Activated naive CD4-positive, alpha-beta T cell treated with anti-CD3 and anti-CD28 coated beads, Interleukin-2, amount 10 ng/mL, durations not matched to agents 7 days and 5 days (primary cell): Measurements from ENCODE around the gene SCAI.
"Not testable (repeated sequence)": the region's sequence is repeated elsewhere in the genome, so short reads cannot be mapped to it uniquely, and the experiment has no call there.

Experiments
- CTCF ChIA-PET: fragments of 350-600 bp; sonication (Branson Sonifier 250); formaldehyde crosslinking; loops from one replicate; lab custom pipeline; 2021; ENCODE audit warnings: antibody characterized with exemption; lab: Charles Lee
- DNase-seq: peaks from one replicate; pipeline ENCODE4 v3.0.0-alpha.2; 2020
- H3K27ac Mint-ChIP-seq: one replicate; pipeline ENCODE4 v1.8.0; 2021; ENCODE audit warnings: mild to moderate bottlenecking, moderate library complexity, mixed read lengths
- H3K27me3 Mint-ChIP-seq: one replicate; pipeline ENCODE4 v1.8.0; 2021; ENCODE audit warnings: mild to moderate bottlenecking, mixed read lengths
- H3K36me3 Mint-ChIP-seq: one replicate; pipeline ENCODE4 v1.8.0; 2021; ENCODE audit warnings: mixed read lengths
- H3K4me1 Mint-ChIP-seq: one replicate; pipeline ENCODE4 v1.8.0; 2021; ENCODE audit warnings: mixed read lengths
- H3K4me3 Mint-ChIP-seq: one replicate; pipeline ENCODE4 v1.8.0; 2021; ENCODE audit warnings: mild to moderate bottlenecking, moderate library complexity, mixed read lengths
- H3K9me3 Mint-ChIP-seq: one replicate; pipeline ENCODE4 v1.8.0; 2021; ENCODE audit warnings: mixed read lengths

Gene SCAI

DNA sequence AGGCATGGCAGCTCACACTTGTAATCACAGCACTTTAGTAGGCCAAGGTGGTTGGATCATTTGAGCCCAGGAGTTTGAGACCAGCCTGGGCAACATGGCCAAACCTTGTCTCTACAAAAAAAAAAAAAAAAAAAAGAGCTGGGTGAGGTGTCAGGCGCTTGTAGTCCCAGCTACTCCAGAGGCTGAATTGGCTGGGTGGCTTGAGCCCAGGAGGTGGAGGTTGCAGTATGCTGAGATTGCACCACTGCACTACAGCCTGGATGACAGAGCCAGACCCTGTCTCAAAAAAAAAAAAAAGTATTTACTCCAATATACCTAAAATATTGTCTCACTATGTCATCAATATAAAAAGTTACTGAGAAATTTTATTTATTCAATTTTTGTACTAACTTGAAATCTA lies 2.8 kb downstream of the SCAI start:
- no peak overlapping the region for H3K27ac Mint-ChIP-seq
- no peak for DNase-seq
- CTCF ChIA-PET, result no interaction called here

DNA sequence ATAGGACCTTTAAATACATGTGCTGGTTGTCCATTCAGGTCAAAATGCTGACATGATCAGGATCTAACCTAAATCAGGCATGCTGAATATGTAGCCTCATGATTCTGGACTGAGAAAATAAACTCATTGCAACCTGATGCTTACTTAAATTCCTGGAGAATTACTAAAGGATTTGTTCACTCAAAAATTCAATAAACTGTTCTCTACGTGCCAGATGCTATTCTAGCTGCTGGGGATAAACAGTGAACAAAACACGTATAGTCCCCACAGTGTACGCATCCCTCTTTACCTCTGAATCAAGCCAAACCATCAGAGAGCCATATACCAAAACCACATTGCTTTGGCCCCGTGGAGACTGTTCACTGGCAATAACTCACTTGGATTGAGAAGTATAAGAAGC lies 6.1 kb downstream of the SCAI start:
- Mint-ChIP-seq H3K4me3 (no peak overlapping the region), H3K4me1 (peaks cover 33% of the 10 kb centered on the region), H3K27me3 (no peaks in the 10 kb centered on the region), H3K9me3 (peaks cover 11% of the 10 kb centered on the region), H3K36me3 (peaks cover 22% of the 10 kb centered on the region), H3K27ac (no peak overlapping the region)
- DNase-seq, result no peak
- CTCF ChIA-PET, result no interaction called here

More for the DNA sequence above, 2.8 kb downstream of the SCAI start:
- no peaks in the 10 kb centered on the region for H3K9me3 Mint-ChIP-seq
- H3K4me1 Mint-ChIP-seq, result peaks cover 35% of the 10 kb centered on the region
- no peaks in the 10 kb centered on the region for H3K27me3 Mint-ChIP-seq
- peaks cover 7% of the 10 kb centered on the region for H3K36me3 Mint-ChIP-seq
- H3K4me3 Mint-ChIP-seq, result no peak overlapping the region

DNA sequence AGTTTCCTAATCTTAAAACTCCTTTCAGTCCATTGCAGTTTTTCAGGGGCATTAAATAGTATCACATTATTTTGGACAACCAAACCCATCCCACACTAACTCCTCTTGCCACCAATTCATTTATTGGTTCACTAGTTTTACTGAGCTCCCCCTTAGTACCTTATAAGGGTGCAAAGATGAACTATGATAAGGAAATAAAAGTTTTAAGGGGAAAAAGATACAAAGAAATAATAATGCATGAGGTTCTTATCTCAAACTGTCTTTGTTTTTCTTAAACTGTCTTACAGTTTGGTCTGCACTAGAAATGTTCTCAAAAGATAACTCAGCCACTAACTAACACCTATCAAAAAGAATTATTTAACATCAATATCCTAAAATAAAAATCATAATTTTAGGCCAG lies 8.4 kb downstream of the SCAI start:
- H3K9me3 Mint-ChIP-seq, result peaks cover 11% of the 10 kb centered on the region
- H3K4me1 Mint-ChIP-seq, result peaks cover 28% of the 10 kb centered on the region
- H3K27ac Mint-ChIP-seq, result no peak overlapping the region
- H3K27me3 Mint-ChIP-seq, result no peaks in the 10 kb centered on the region
- CTCF ChIA-PET, result no interaction called here
- H3K36me3 Mint-ChIP-seq, result peaks cover 19% of the 10 kb centered on the region
- DNase-seq, result no peak
- H3K4me3 Mint-ChIP-seq, result no peak overlapping the region

DNA sequence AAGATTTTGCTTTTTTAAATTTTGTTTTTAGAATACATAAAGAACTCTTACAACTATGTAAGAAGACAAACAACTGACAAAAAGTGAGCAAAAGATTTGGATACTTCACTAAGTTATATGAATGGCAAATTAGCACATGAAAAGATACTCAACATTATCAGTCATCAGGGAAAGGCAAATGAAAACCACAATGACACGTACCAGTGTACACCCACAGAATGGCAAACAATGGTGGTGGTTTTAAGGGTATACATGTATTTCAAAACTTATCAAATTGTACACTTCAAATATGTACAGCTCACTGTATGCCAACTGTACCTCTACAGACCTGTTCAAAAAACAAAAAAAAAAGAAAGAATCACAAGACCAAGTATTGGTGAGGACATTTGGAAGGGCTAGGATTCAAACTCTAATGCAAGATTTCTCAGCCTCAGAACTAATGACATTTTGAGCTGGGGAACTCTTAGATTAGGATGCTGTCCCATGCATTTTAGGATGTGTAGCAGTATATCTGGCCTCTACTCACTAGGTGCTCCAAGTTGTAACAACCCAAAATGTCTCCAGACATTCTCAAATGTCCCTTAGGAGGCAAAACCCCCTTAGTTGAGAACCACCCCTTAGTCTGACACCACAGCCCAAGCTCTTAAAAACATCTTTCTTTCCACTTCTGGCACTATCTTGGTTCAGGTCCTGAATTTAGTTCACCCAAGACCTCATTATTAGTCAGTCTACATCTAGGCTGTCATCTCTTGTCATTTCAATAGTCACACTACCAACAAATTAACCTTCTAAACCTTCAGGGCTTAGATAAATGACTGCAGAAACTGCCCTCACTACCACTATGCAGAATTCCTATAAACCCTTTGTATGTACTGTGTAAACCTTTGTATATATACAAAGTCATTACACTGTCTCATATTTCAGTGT lies 9.7 kb downstream of the SCAI start:
- CTCF ChIA-PET, result no interaction called here
- Mint-ChIP-seq H3K27me3 (no peaks in the 10 kb centered on the region), H3K27ac (no peak overlapping the region), H3K4me1 (peaks cover 21% of the 10 kb centered on the region), H3K36me3 (peaks cover 15% of the 10 kb centered on the region), H3K9me3 (peaks cover 11% of the 10 kb centered on the region), H3K4me3 (no peak overlapping the region)
- no peak for DNase-seq

GRCh38 chr9:125131778-125132177 lies 11.6 kb downstream of the SCAI start:
- DNase-seq, result no peak
- no peak overlapping the region for H3K27ac Mint-ChIP-seq
- no peak overlapping the region for H3K4me3 Mint-ChIP-seq
- peaks cover 28% of the 10 kb centered on the region for H3K4me1 Mint-ChIP-seq
- H3K9me3 Mint-ChIP-seq, result peaks cover 11% of the 10 kb centered on the region
- CTCF ChIA-PET, result no interaction called here
- H3K27me3 Mint-ChIP-seq, result no peaks in the 10 kb centered on the region
- H3K36me3 Mint-ChIP-seq, result peaks cover 17% of the 10 kb centered on the region

- CTCF ChIA-PET, result interaction anchor here (0.6 to 1.4 kb wide), 5 partner anchors 21 to 353 kb away, joined by 3 read pairs; no protein-coding TSS in a partner anchor
- Mint-ChIP-seq H3K27ac (peak overlapping the region; percentile 96), H3K27me3 (no peaks in the 10 kb centered on the region), H3K9me3 (no peaks in the 10 kb centered on the region), H3K4me3 (peak overlapping the region; percentile 49), H3K36me3 (peaks cover 21% of the 10 kb centered on the region), H3K4me1 (peaks cover 42% of the 10 kb centered on the region)
- DNase-seq, result peak; percentile 92
These were observed 17.1 kb downstream of the SCAI start for GRCh38 chr9:125126019-125126746.

DNA sequence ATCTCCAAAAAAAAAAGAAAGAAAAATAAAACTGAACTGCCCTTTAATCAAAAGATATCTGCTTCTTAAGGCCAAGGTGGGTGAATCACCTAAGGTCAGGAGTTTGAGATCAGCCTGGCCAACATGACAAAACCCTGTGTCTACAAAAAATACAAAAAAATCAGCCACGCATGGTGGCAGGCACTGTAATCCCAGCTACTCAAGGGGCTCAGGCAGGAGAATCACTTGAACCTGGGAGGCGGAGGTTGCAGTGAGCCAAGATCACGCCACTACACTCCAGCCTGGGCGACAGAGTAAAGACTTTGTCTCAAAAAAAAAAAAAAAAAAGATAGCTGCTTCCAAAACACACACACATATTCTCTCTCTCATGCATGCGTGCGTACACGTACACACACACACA lies 17.8 kb downstream of the SCAI start:
- Mint-ChIP-seq H3K27me3 (no peaks in the 10 kb centered on the region), H3K4me3 (peak overlapping the region; percentile 11), H3K4me1 (peaks cover 49% of the 10 kb centered on the region), H3K27ac (peak overlapping the region; percentile 96), H3K36me3 (peaks cover 21% of the 10 kb centered on the region), H3K9me3 (no peaks in the 10 kb centered on the region)
- CTCF ChIA-PET, result interaction anchor here (0.6 to 1.4 kb wide), 3 partner anchors 22 to 264 kb away, joined by 3 read pairs; no protein-coding TSS in a partner anchor
- DNase-seq, result no peak

GRCh38 chr9:125121146-125121545 lies 22.2 kb downstream of the SCAI start:
- Mint-ChIP-seq H3K4me1 (peaks cover 54% of the 10 kb centered on the region), H3K27ac (peak overlapping the region; percentile 40), H3K27me3 (no peaks in the 10 kb centered on the region), H3K9me3 (no peaks in the 10 kb centered on the region), H3K36me3 (peaks cover 25% of the 10 kb centered on the region), H3K4me3 (no peak overlapping the region)
- CTCF ChIA-PET, result no interaction called here
- DNase-seq, result no peak

GRCh38 chr9:125119643-125120286 lies 23.6 kb downstream of the SCAI start:
- Mint-ChIP-seq H3K36me3 (peaks cover 18% of the 10 kb centered on the region), H3K27ac (no peak overlapping the region), H3K27me3 (no peaks in the 10 kb centered on the region), H3K9me3 (peaks cover 1% of the 10 kb centered on the region), H3K4me1 (peaks cover 44% of the 10 kb centered on the region), H3K4me3 (no peak overlapping the region)
- CTCF ChIA-PET, result interaction anchor here (0.7 kb wide), 1 partner anchor 27 kb away, joined by 3 read pairs; no protein-coding TSS in a partner anchor
- DNase-seq, result no peak

- Mint-ChIP-seq H3K27ac (peak overlapping the region; percentile 33), H3K4me1 (peaks cover 34% of the 10 kb centered on the region), H3K36me3 (peaks cover 19% of the 10 kb centered on the region)
- CTCF ChIA-PET, DNase-seq, H3K4me3 Mint-ChIP-seq, H3K27me3 Mint-ChIP-seq, H3K9me3 Mint-ChIP-seq: not testable (repeated sequence)
These were observed 24.6 kb downstream of the SCAI start for GRCh38 chr9:125118696-125119095.

- not testable (repeated sequence) for H3K4me3 Mint-ChIP-seq, H3K27ac Mint-ChIP-seq, H3K27me3 Mint-ChIP-seq, DNase-seq
- Mint-ChIP-seq H3K36me3 (peaks cover 30% of the 10 kb centered on the region), H3K4me1 (peaks cover 13% of the 10 kb centered on the region), H3K9me3 (peaks cover 20% of the 10 kb centered on the region)
- CTCF ChIA-PET, result interaction anchor here (0.5 to 0.7 kb wide), 2 partner anchors 14 to 33 kb away, joined by 3 read pairs; no protein-coding TSS in a partner anchor
These were observed 28.8 kb downstream of the SCAI start for GRCh38 chr9:125114503-125114902.

DNA sequence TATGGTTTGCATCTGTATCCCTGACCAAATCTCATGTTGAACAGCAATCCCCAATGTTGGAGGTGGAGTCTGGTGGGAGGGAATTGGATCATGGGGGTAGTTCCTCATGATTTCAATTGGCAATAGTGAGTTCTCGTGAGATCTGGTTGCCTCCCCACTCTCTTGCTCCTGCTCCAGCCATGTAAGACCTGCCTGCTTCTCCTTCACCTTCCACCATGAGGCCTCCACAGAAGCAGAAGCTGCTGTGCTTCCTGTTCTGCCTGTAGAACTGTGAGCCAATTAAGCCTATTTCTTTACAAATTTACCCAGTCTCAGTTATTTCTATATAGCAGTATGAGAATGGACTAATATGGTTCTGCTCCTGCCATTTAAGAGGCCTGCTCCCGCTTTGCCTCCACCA lies 32.9 kb downstream of the SCAI start:
- no peak for DNase-seq
- Mint-ChIP-seq H3K27me3 (peaks cover 4% of the 10 kb centered on the region), H3K27ac (no peak overlapping the region), H3K4me1 (peaks cover 3% of the 10 kb centered on the region), H3K9me3 (peaks cover 20% of the 10 kb centered on the region), H3K36me3 (peaks cover 27% of the 10 kb centered on the region), H3K4me3 (no peak overlapping the region)
- CTCF ChIA-PET, result no interaction called here

GRCh38 chr9:125108541-125108940 lies 34.8 kb downstream of the SCAI start:
- Mint-ChIP-seq H3K36me3 (peaks cover 20% of the 10 kb centered on the region), H3K9me3 (peaks cover 16% of the 10 kb centered on the region)
- H3K27ac Mint-ChIP-seq, H3K4me3 Mint-ChIP-seq, H3K4me1 Mint-ChIP-seq, CTCF ChIA-PET, DNase-seq, H3K27me3 Mint-ChIP-seq: not testable (repeated sequence)

GRCh38 chr9:125106285-125106893 lies 36.9 kb downstream of the SCAI start:
- CTCF ChIA-PET, result no interaction called here
- DNase-seq, result no peak
- Mint-ChIP-seq H3K27ac (no peak overlapping the region), H3K36me3 (peaks cover 4% of the 10 kb centered on the region), H3K4me1 (no peaks in the 10 kb centered on the region), H3K9me3 (no peaks in the 10 kb centered on the region), H3K4me3 (no peak overlapping the region), H3K27me3 (no peaks in the 10 kb centered on the region)
